Lung microvascular endothelial cell (primary cell): ENCODE measurements around the gene GNG12. TPM values are rescaled to one million over a fixed set of nuclear protein-coding genes. Genes with fewer than 3 reads are reported as not detected.

ENCODE experiments used
- DNase-seq, 2 donors: peaks; one replicate each; pipeline versions ENCODE4 v3.0.0 to v3.0.0-alpha.2; 2010; ENCODE audit warnings: low read depth in 2 of 2
- total RNA-seq: library from RNA; depleted of rRNA; stranded (reverse); fragments of >200 nt; gene quantifications from 2 replicates; pipeline ENCODE4 v1.2.1, GENCODE V29; 2014

The GNG12 gene
- 149 and 229 TPM in 2 replicates for total RNA-seq

DNA sequence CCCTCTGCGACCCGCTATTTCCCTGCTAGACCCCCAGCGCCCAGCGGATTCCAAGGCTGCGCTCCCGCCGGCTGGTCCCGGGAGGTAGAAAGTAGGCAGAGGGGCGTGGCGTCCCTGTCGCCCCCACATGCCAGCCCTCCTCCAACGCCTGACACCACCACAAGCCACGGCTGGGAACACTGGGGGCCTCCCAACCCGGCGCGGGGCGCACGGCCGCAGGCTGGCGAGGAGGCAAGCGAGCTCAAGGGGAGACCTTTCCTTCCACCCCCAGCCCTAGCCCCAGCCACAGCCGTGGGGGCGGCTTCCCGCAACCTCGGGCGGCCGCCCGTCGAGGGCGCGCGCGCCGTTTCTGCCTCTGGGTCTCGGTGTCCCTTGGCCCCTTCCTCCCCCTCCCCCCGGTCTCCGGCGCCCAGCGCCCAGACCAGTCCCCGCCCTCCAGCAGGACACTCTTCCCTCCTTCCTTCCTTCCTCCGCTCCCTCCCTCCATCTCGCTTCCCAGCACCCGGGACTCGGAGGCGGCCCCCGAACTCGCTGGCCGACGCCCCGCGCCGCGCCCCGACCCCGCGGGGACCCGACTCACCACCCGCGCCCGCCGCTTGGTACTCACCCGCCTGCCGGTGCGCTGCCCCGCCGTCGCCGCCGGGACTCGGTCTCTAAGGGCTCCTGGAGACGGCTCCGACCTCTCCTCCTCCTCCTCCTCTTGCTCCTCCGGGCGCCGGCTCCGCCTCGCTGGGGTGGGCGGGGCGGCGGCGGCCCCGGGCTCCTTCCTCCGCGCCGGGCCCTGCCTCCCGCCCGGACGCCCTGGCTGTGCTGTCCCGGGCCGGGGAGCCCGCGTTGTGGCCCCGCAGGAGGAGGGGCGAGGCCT, at the start of gene GNG12:
Gene GNG12 (minus strand): TSS at position 731 of the 865 bp plus-strand sequence. CDS start 125,781 bp downstream, outside the sequence.
- peak; percentile 63 to 79 for DNase-seq

- DNase-seq: no peak
Measured at GRCh38 chr1:67882196-67882958, 49.1 kb upstream of the GNG12 start.

DNA sequence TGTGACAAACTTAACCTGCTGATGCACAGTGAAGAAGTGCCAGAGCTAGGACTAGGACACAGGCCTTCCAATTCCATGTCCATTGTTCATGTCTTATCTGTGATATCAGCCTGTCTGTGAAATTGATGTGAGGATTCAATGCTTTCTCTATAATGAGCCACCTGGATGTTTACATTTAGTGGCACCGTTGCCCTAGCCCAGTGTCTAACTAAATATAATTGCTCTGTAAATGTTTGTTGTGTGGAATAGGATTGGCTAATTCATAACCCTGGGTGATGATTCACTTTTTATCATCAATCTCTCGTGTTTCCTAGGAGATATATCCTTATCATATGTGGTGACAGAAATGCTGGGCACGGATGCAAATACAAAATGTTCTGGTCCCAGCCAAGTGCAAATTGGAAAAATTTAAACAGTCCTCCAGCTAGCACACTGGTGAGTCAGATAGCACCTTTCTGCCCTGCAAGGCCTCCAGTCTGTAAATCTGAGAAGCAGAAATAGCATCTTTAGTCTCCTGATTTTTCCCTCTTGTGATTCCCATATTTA, 46.9 kb upstream of the GNG12 start:
- DNase-seq: peak; percentile 65 to 68

GRCh38 chr1:67879485-67879884, 46.2 kb upstream of the GNG12 start:
- no peak for DNase-seq

DNA sequence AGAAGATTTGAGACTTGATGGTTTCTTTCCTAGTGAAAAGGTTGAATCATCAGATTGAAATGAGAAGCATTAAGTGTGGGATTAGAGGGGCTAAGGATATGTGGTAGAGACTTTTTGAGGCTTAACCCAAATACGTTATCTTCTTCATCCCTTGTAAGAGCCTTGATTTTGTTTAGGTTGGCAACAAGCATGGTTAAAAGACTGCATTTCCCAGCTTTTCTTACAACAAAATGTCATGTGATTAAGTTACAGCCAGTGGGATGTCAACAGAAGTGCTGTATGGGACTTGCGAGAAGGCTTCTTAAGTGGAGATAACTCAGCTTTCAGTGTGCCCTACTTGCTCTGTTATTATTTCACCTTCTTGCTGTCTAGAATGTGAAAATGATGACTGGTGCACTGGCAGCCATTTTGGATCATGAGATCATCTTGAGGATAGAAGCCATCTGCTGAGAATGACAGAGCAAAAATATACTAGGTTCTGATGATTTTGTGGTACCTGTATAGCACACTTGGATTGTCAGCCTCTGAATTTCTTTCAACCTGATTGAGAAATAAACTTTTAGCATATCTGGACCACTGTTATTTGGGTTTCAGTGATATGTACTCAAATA, 41.3 kb upstream of the GNG12 start:
- DNase-seq: no peak

GRCh38 chr1:67869233-67869632, 36.0 kb upstream of the GNG12 start:
- no peak for DNase-seq

DNA sequence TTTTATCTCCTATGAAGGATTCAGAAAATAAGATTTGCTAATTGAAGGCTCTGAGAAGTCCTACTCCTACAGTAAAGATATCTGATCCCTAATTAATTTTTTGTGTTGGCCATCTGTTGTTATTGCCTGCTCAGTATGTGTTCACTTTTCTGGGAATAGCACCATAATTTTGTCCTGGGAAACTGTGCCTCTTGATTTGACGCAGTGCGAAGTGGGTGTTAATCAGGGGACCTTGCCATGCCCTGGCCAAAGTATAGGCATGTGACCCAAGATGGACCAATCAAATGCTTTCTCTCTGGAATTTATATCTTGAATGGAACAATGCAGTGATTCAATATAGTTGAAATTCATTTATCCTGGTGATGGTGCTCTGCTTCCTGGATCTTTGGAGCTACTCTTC, 30.4 kb upstream of the GNG12 start:
- no peak for DNase-seq

DNA sequence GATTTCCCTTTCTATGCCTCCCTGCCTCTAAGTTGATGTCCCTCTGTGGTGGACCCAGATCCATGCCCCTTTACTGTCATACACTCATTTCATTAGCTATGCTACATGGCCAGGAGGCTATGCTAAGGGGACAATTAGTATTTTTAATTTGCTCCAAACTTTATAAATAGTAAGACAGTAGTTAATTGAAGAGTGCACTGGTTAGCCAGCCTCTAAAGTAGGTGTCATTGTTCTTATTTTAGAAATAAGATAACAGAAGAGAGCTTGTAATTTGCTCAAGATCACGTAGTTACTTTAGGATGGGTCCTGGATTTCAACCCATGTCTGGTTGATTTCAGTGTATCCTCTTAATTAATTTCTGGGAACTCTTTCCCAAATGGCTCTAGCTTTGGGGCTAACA, 29.4 kb upstream of the GNG12 start:
- no peak for DNase-seq

DNA sequence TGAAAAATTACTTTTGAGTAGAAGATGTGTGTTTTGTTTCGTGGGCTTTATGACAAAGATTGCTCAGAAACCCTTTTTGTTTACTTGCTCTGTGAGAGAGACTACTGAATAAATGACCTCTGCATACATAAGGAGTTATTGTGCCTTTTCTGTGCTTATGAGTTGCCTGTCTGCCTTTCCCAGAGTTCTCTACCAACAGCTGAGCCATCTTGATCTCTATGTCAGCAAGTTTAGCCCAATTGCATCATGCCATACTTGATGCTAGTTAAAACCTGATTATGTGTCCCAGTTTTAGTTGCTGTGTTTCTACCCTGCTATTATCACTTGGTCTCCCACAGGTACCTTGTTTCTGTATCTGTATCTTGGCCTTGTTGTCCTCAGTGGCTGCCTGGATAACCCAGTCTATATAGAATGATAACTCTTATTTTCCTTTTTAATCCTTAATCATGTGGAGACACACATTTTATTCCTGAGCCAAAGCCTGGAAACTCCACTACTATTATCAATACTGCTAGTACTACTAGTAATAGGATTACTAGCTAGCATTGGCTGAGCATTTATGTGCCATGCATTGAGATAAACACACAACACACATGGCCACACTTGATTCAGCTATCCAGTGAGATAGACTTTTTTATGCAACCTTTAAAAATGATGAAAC, 28.7 kb upstream of the GNG12 start:
- no peak for DNase-seq

GRCh38 chr1:67860776-67861175, 27.5 kb upstream of the GNG12 start:
- peak; percentile 13 to 59 for DNase-seq

DNA sequence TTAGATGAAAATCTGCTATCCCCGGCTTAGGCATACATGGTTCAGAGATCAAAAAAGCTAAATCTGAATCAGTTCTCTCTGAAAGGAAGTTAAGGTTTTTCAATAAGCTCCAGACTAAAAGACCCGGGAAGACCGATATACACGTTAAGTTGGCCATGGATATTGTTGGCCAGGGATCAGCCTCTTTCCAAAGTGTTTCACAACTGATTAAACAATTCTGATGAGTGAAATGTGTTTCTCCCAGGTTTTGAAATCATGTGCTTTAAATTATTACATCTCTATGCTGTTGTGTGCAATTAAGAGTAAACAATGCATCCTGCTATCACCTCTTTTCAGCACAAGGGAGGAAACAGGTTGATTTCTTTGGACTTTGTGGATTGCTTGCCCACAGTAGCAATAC, 23.7 kb upstream of the GNG12 start:
- DNase-seq: peak in 1 of 2 donors; percentile 24

GRCh38 chr1:67855961-67856360, 22.7 kb upstream of the GNG12 start:
- DNase-seq: peak; percentile 73 to 87

GRCh38 chr1:67855444-67855843, 22.2 kb upstream of the GNG12 start:
- DNase-seq: peak; percentile 44 to 75

GRCh38 chr1:67853704-67854103, 20.4 kb upstream of the GNG12 start:
- DNase-seq: peak; percentile 91 to 92

DNA sequence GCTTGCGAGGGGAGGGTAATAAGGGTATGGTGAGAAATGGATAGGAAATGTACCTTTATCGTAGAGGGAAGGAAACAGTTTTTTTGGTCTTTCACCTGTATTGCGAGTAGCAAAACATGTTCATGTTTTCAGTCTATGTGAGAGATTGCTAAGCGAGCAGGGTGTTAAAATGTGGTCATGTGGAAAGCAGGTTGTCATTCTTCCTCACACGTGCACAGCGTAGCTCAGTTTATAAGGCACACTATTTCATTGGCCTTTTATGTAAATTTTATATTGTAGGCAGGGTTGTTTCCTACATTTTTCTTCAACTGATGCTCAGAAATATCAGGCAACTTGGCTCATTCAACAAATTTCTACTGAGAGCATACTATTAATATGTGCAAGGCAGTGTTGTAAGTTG, 18.5 kb upstream of the GNG12 start:
- DNase-seq: no peak

- DNase-seq: peak; percentile 60 to 97
Measured at GRCh38 chr1:67850611-67851075, 17.4 kb upstream of the GNG12 start.

DNA sequence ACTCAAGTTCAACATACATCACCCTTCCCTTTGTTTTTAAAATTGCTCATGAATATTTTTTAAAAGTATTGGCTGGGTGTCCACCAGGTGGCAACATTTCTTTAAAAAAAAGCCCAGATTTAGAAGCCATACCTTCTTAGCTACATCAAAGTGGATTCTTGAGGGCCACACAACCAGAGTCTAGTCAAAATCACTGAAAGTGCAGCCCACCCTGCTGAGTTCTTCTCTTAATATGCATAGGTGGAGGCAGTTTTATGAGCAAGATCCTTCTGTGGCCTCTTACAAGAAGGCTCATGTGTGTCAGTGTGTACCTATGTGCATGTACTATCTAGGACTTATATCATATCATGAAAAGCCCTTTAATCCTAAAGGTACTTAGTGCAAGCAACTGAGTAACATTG, 16.9 kb upstream of the GNG12 start:
- DNase-seq: peak; percentile 62 to 72

DNA sequence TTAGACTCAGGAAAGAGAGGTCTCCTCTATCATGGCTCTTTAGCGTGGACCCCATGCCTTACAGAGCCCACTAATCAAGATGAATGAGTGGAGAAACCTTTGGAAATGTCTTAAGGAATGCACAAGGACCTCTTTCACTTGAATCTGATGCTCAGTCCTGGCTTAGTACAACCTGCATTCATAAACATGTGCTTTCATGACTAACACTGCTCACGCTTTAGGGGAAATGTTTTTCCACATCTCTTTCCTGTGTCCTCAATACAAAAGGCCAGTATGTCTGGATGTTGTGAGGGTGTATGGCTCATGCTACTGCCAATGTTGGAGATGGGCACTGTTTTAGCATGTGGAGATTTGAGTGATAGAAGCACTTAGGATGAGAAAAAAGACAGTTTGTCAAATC, 14.2 kb upstream of the GNG12 start:
- peak; percentile 95 to 96 for DNase-seq

DNA sequence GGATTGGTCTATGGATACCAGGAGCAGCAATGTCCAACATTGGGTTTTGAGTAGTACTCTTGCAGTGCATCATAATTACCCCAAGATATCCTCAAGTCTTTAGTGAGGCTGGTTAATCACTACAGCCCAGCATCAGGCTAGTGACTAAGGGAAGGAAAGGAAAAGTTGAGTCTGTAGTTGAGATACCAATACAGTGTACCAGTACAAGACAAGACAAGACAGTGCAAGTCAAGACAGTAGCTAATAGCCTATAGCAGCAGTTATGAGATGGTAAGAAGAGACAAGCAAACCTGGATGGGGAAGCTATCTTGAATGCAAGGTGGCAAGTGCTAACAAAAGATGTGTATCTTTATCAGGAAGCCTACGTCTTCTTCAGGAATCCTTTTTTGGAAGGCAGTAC, 13.3 kb upstream of the GNG12 start:
- no peak for DNase-seq

- no peak for DNase-seq
Measured at GRCh38 chr1:67844988-67845387, 11.7 kb upstream of the GNG12 start.

- no peak for DNase-seq
Measured at GRCh38 chr1:67843746-67844145, 10.5 kb upstream of the GNG12 start.
